ENCODE data around the gene BCAS3.
"Not testable (repeated sequence)": the region's sequence is repeated elsewhere in the genome, so short reads cannot be mapped to it uniquely, and the experiment has no call there.

The BCAS3 gene

GRCh38 chr17:61139219-61139618, 461.6 kb downstream of the BCAS3 start:
- no peak for DNase-seq

- DNase-seq, result no peak
Observed at GRCh38 chr17:61140081-61140786, 462.6 kb downstream of the BCAS3 start.

- no peak for DNase-seq
Observed at GRCh38 chr17:61143026-61143425, 465.4 kb downstream of the BCAS3 start.

- DNase-seq, result no peak
Observed at GRCh38 chr17:61144137-61144536, 466.5 kb downstream of the BCAS3 start.

- no peak for DNase-seq
Observed at GRCh38 chr17:61144617-61145564, 467.2 kb downstream of the BCAS3 start.

GRCh38 chr17:61146833-61147232, 469.2 kb downstream of the BCAS3 start:
- not testable (repeated sequence) for DNase-seq

GRCh38 chr17:61149106-61149825, 471.6 kb downstream of the BCAS3 start:
- DNase-seq, result no peak

GRCh38 chr17:61149862-61150362, 472.3 kb downstream of the BCAS3 start:
- DNase-seq, result no peak

- no peak for DNase-seq
Observed at GRCh38 chr17:61150686-61151299, 473.1 kb downstream of the BCAS3 start.

GRCh38 chr17:61152898-61153297, 475.2 kb downstream of the BCAS3 start:
- no peak for DNase-seq

- DNase-seq, result no peak
Observed at GRCh38 chr17:61155590-61156237, 478.1 kb downstream of the BCAS3 start.

- no peak for DNase-seq
Observed at GRCh38 chr17:61157246-61157886, 479.7 kb downstream of the BCAS3 start.

GRCh38 chr17:61158376-61158775, 480.7 kb downstream of the BCAS3 start:
- DNase-seq, result no peak

- no peak for DNase-seq
Observed at GRCh38 chr17:61159221-61159814, 481.7 kb downstream of the BCAS3 start.

GRCh38 chr17:61160204-61160603, 482.6 kb downstream of the BCAS3 start:
- no peak for DNase-seq

GRCh38 chr17:61160789-61161445, 483.3 kb downstream of the BCAS3 start:
- no peak for DNase-seq

GRCh38 chr17:61161615-61162134, 484.0 kb downstream of the BCAS3 start:
- DNase-seq, result no peak

GRCh38 chr17:61164517-61164916, 486.9 kb downstream of the BCAS3 start:
- DNase-seq, result no peak

GRCh38 chr17:61167075-61167474, 489.4 kb downstream of the BCAS3 start:
- DNase-seq, result no peak

- no peak for DNase-seq
Observed at GRCh38 chr17:61168506-61168905, 490.9 kb downstream of the BCAS3 start.
